HCEC 1CT (cell line): ENCODE data around the gene CD1C.
"Not testable (repeated sequence)": the region's sequence is repeated elsewhere in the genome, so short reads cannot be mapped to it uniquely, and the experiment has no call there.

Source experiments
- DNase-seq: peaks from one replicate; pipeline ENCODE4 v3.0.0-alpha.2; 2017

CD1C gene

GRCh38 chr1:158289811-158290210 lies at the start of gene CD1C:
CD1C (plus strand) TSS chr1:158289923; CDS start chr1:158290065, 142 bp downstream.
- no peak for DNase-seq

GRCh38 chr1:158246650-158247049 lies 43.1 kb upstream of the CD1C start:
- no peak for DNase-seq

- no peak for DNase-seq
These were observed 41.6 kb upstream of the CD1C start for GRCh38 chr1:158248118-158248517.

GRCh38 chr1:158248771-158249170 lies 41.0 kb upstream of the CD1C start:
- DNase-seq, result no peak

- no peak for DNase-seq
These were observed 40.1 kb upstream of the CD1C start for GRCh38 chr1:158249646-158250045.

GRCh38 chr1:158251163-158251562 lies 38.6 kb upstream of the CD1C start:
- DNase-seq, result no peak

GRCh38 chr1:158255656-158256055 lies 34.1 kb upstream of the CD1C start:
- no peak for DNase-seq

GRCh38 chr1:158256747-158257146 lies 33.0 kb upstream of the CD1C start:
- DNase-seq, result not testable (repeated sequence)

- DNase-seq, result no peak
These were observed 31.8 kb upstream of the CD1C start for GRCh38 chr1:158257888-158258287.

GRCh38 chr1:158259117-158259516 lies 30.6 kb upstream of the CD1C start:
- no peak for DNase-seq

GRCh38 chr1:158272681-158273080 lies 17.0 kb upstream of the CD1C start:
- DNase-seq, result no peak

- DNase-seq, result no peak
These were observed 14.9 kb upstream of the CD1C start for GRCh38 chr1:158274797-158275196.

GRCh38 chr1:158282421-158282820 lies 7.3 kb upstream of the CD1C start:
- DNase-seq, result not testable (repeated sequence)

GRCh38 chr1:158283965-158284364 lies 5.8 kb upstream of the CD1C start:
- DNase-seq, result no peak

- DNase-seq, result peak; percentile 2
These were observed 3.9 kb upstream of the CD1C start for GRCh38 chr1:158285756-158286241.

- no peak for DNase-seq
These were observed 3.2 kb upstream of the CD1C start for GRCh38 chr1:158286487-158286886.

GRCh38 chr1:158286941-158287346 lies 2.8 kb upstream of the CD1C start:
- DNase-seq, result no peak

GRCh38 chr1:158290321-158290844 lies 660 bp downstream of the CD1C start:
- no peak for DNase-seq

- no peak for DNase-seq
These were observed 6.1 kb downstream of the CD1C start for GRCh38 chr1:158295791-158296190.

GRCh38 chr1:158310623-158311022 lies 20.9 kb downstream of the CD1C start:
- DNase-seq, result no peak

GRCh38 chr1:158311066-158311465 lies 21.3 kb downstream of the CD1C start:
- DNase-seq, result no peak

GRCh38 chr1:158323866-158324265 lies 34.1 kb downstream of the CD1C start:
- no peak for DNase-seq

- DNase-seq, result no peak
These were observed 34.7 kb downstream of the CD1C start for GRCh38 chr1:158324395-158324794.

- no peak for DNase-seq
These were observed 37.8 kb downstream of the CD1C start for GRCh38 chr1:158327481-158327880.

- no peak for DNase-seq
These were observed 38.7 kb downstream of the CD1C start for GRCh38 chr1:158328426-158328825.

- no peak for DNase-seq
These were observed 39.6 kb downstream of the CD1C start for GRCh38 chr1:158329300-158329699.
